D721Med (cell line): ENCODE data around the gene EPHB1.

Experiments used
- DNase-seq: peaks from one replicate; pipeline ENCODE4 v3.0.0; 2011; ENCODE audit warnings: low spot score; ENCODE audit not compliant: insufficient read length
- FAIRE-seq: peaks from 2 replicates; lab custom pipeline; 2011; peaks lifted over from hg19 to GRCh38; lab: Jason Lieb, UNC
- CTCF ChIP-seq: IDR thresholded peaks from 2 replicates; pipeline ENCODE4 v1.5.1; 2012; ENCODE audit warnings: mild to moderate bottlenecking, control low read depth; ENCODE audit not compliant: insufficient read depth; ENCODE audit errors: missing control alignments

Gene EPHB1

GRCh38 chr3:134885877-134886621, 91.0 kb downstream of the EPHB1 start:
- FAIRE-seq, result no peak

DNA sequence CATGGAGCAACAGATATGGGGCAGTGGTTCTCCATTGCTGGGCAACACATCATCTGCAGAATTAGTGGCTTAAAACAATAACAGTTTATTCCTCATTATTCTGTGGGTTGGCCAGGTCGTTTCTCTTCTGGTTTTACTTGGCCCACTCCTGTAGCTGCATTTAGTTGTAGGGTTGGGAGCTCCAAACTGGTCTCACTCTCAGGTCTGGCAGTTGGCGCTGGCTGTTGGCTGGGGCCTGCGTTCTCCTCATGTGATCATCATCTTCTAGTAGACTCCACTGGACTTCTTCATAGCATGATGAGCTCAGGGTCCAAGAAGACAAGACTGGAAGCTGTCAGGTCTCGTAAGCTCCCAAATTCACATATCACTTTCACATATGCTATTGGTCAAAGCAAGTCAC, 91.9 kb downstream of the EPHB1 start:
- no peak for DNase-seq
- no peak for TF ChIP-seq CTCF
- no peak for FAIRE-seq

More at GRCh38 chr3:134885877-134886621, 91.0 kb downstream of the EPHB1 start:
- no peak for TF ChIP-seq CTCF
- no peak for DNase-seq

- TF ChIP-seq CTCF, result no peak
- FAIRE-seq, result no peak
- DNase-seq, result no peak
These were observed 92.5 kb downstream of the EPHB1 start for GRCh38 chr3:134887536-134887935.

DNA sequence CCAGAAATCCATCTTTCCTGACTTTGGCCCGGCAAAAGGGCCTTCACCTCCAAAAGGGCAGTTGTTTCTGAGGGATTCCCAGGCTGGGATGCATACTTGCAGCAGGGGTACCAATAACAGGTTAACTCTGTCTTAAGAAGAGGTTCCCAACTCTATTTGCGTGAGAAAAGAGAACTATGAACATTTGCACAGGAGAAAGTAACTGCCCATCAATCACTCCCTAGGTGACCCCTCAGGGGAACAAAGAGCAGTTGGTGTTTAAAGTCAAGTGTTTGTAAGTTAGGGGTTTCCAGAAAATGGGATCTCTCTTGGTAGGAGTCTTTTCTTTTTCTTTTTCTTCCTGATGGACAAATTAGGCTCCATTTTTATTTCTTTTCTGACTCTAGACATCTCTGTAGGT, 97.3 kb downstream of the EPHB1 start:
- no peak for TF ChIP-seq CTCF
- no peak for FAIRE-seq
- no peak for DNase-seq

GRCh38 chr3:134892761-134893160, 97.7 kb downstream of the EPHB1 start:
- TF ChIP-seq CTCF, result no peak
- DNase-seq (no peak), FAIRE-seq (no peak)

GRCh38 chr3:134894533-134894932, 99.5 kb downstream of the EPHB1 start:
- no peak for FAIRE-seq
- no peak for DNase-seq
- no peak for TF ChIP-seq CTCF

GRCh38 chr3:134895181-134895580, 100.1 kb downstream of the EPHB1 start:
- TF ChIP-seq CTCF, result no peak
- FAIRE-seq, result no peak
- no peak for DNase-seq
